Umbilical cord (tissue), 2 donors: Measurements from ENCODE around the gene MGAT5B. TPM values are rescaled to one million over a fixed set of nuclear protein-coding genes. Genes with fewer than 3 reads are reported as not detected.
"Not testable (repeated sequence)": the region's sequence is repeated elsewhere in the genome, so short reads cannot be mapped to it uniquely, and the experiment has no call there.

Source experiments
- DNase-seq: peaks from one replicate; pipeline ENCODE4 v3.0.0-alpha.2; 2015; ENCODE audit warnings: low spot score
- total RNA-seq: library from RNA; depleted of rRNA; stranded (reverse); fragments of >200 nt; gene quantifications from one replicate; pipeline ENCODE4 v1.2.3, GENCODE V29; 2014; ENCODE audit warnings: low replicate concordance; ENCODE audit not compliant: insufficient read depth

Gene MGAT5B
- total RNA-seq, result not detected

- DNase-seq, result peak; percentile 76
Observed at GRCh38 chr17:76868176-76868668, at the start of gene MGAT5B. MGAT5B (plus strand) TSS chr17:76868404; CDS start chr17:76869030, 626 bp downstream.

- no peak for DNase-seq
Observed at GRCh38 chr17:76820039-76820438, 48.2 kb upstream of the MGAT5B start.

GRCh38 chr17:76820561-76820960, 47.6 kb upstream of the MGAT5B start:
- DNase-seq, result no peak

GRCh38 chr17:76822184-76822778, 45.9 kb upstream of the MGAT5B start:
- no peak for DNase-seq

- DNase-seq, result no peak
Observed at GRCh38 chr17:76824093-76824492, 44.1 kb upstream of the MGAT5B start.

GRCh38 chr17:76826330-76827068, 41.7 kb upstream of the MGAT5B start:
- DNase-seq, result no peak

GRCh38 chr17:76827736-76828135, 40.5 kb upstream of the MGAT5B start:
- no peak for DNase-seq

GRCh38 chr17:76830987-76831715, 37.1 kb upstream of the MGAT5B start:
- no peak for DNase-seq

GRCh38 chr17:76833034-76833644, 35.1 kb upstream of the MGAT5B start:
- no peak for DNase-seq

- no peak for DNase-seq
Observed at GRCh38 chr17:76833747-76834146, 34.5 kb upstream of the MGAT5B start.

GRCh38 chr17:76834870-76835269, 33.3 kb upstream of the MGAT5B start:
- peak; percentile 88 for DNase-seq

- no peak for DNase-seq
Observed at GRCh38 chr17:76840443-76840767, 27.8 kb upstream of the MGAT5B start.

- DNase-seq, result no peak
Observed at GRCh38 chr17:76840884-76841775, 27.1 kb upstream of the MGAT5B start.

- no peak for DNase-seq
Observed at GRCh38 chr17:76841776-76842405, 26.3 kb upstream of the MGAT5B start.

- not testable (repeated sequence) for DNase-seq
Observed at GRCh38 chr17:76843068-76843467, 25.1 kb upstream of the MGAT5B start.

GRCh38 chr17:76843703-76844484, 24.3 kb upstream of the MGAT5B start:
- DNase-seq, result no peak

- DNase-seq, result no peak
Observed at GRCh38 chr17:76844485-76844829, 23.7 kb upstream of the MGAT5B start.

GRCh38 chr17:76844846-76845245, 23.4 kb upstream of the MGAT5B start:
- DNase-seq, result no peak

- DNase-seq, result no peak
Observed at GRCh38 chr17:76845541-76846017, 22.6 kb upstream of the MGAT5B start.

GRCh38 chr17:76847031-76847430, 21.2 kb upstream of the MGAT5B start:
- no peak for DNase-seq
